Activated T-helper 9 cell treated with anti-CD3 and anti-CD28 coated beads, Interleukin-2, amount 50 U/mL, for 16 hours (primary cell): Measurements from ENCODE around the gene SMIM45.
A peak's percentile ranks its signal among the peaks of the same experiment; 100 is the strongest.

Source experiments
- DNase-seq: peaks from one replicate; pipeline ENCODE4 v3.0.0-alpha.2; 2020; ENCODE audit warnings: low read depth

SMIM45 gene

DNA sequence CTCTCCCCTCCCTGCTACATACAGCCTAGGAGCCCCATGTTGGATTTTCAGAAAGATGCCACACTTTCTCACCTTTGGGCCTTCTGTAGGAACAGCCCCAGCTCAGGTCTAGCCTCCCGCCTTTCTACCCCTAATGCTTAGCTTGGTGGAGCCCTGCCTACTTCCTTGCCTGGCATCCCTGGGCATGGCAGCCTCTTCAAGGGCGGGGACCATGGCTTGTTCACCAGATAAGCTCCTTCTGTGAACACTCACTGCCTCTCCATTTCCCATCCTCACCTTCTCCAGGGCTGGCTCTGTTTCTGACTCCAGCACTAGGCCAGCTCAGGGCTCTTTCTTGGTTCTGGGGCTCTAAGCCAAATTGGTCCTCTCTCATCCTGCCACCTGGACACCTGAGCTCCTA is 18.7 kb downstream of the SMIM45 start:
- DNase-seq: no peak

DNA sequence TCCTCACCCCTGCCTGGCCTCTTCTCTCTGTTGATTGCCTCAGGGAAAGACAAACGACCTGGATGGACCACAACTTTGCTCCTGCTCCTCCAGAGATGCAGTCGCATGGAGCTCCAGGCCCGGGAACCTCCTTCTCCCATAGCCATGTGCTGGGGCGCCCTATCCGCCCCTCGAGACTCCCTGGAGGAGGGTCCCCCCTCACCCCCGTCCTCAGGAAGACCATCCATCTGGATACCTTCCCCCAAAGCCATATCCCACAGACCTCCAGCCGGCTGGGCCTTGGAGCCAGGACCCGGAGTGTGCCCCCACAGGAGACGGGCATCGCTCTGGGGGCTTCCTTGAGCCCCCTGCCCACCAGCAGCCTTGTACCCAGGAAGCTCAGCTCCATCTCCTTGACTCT is 19.5 kb downstream of the SMIM45 start:
- no peak for DNase-seq

DNA sequence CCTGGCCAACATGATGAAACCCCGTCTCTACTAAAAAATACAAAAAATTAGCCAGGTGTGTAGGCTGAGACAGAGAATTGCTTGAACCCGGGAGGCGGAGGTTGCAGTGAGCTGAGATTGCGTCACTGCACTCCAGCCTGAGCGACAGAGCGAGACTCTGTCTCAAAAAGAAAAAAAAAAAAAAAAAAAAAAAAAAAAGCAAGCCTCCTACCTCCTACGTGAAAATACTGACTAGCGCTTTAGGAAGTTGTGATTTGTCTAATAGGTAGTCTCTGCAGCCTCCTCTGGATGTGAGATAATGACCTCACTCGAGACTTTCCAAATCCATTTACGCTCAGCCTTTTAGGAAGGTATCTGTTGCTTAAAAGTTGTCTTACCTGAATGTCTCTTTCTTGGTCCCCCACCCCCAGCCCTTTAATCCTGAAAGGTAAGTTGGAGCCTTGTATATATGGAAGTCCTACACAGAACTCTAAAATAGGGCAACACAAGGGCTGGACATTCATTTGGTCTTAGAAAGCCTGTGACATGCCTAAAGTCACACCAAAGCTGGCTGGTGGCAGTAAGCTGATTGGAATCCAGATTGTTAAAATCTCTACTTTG is 22.8 kb downstream of the SMIM45 start:
- no peak for DNase-seq

DNA sequence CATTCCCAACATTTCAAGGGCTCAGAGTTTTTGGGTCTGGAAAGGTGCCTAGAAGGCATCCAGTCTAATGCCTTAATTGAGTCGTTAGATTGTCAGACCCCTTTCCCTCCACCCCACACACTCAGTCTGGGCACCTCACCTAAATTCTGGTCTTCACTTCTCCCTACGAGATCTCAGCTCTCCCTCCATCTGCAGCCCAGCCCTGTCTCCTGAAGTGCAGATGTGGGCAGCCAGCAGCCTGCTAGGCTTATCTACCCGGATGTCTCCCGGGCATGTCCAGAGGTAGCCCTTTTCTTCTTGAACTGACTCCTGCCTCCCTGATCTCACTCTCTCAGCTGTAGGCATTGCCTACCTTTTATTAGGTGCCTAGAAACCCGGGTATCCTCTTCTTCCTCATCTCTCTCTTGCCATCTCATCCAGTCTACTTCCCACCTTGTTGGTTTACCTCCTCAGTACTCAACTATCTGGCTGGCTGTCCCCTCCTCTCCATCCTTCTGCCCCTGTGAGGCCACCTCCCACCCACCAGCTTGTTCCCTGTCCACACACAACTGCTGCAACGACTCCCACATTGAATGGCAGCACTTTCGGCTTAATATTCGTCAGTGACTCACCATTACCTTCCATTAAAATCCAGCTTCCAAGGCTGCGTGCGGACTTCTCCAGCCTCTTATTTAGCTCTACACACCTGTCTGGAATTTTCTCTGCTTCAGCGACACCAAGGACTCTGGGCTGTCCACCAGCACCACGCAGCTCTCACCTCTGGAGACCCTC is 23.5 kb downstream of the SMIM45 start:
- DNase-seq: no peak

DNA sequence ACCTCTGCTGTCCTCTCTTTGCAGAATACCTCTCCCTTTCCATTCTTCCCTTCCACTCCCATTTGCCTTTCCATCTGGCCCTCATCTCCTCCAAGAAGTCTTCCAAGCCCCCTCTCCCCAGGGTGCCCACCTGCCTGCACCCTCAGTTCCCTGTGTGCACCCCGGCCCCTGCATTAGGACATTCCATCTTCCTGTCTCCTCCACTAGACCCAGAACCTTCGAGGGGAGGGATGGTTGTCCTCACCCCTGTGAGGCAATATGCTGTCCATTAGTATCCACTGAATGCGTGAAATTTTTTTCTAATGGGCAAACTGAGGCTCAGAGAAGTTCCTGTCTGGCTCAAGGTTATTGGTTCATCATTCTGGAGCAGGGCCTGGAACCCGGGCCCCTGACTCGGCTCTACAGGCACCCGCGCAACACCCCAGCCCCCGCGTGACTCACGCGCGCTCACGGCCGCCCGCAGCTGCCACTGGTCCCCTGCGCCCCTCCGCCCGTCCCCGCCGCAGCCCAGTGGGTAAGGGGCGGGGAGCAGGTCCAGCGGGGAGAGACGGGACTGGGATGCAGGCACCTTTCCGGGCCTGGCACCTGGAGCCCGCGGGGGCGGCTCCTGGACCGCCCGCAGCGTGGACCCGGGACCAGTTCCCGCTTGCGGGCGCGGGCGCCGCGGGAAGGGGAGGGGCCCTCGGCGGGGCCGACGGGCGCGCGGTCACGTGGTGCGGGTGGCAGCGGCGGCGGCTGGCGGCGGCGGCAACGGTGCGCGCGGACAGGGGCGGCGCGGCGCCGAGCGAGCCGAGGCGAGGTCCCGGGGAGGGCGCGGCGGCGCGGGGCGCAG is 24.3 kb downstream of the SMIM45 start:
- peak; percentile 31 for DNase-seq

DNA sequence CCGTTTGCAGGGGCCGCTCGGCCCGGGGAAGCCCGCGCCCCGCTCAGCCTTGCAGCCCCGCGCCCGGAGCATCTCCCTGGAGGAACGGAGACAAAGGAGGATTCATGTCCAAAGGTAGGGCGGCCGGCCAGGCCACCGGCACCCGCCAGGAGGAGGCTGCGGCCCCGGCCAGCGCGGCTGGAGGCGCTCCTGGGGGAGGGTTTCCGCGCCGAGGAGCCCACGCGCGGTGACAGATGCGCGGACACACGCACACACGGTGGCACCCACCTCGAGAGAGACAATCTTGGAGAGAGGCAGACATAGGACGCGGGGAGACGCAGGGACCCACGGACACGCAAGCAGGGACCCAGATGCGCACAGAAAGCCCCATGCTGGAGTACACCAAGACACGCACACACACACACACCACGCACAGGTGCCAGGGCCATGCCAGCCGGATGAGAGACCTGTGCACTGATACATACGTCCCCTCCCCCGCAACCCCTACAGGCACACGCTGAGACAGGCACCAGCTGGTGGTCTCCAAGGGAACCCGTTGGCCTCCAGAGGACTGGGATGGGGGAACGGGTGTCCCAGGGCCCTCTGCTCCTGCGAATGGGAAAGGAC is 25.1 kb downstream of the SMIM45 start:
- DNase-seq: no peak

DNA sequence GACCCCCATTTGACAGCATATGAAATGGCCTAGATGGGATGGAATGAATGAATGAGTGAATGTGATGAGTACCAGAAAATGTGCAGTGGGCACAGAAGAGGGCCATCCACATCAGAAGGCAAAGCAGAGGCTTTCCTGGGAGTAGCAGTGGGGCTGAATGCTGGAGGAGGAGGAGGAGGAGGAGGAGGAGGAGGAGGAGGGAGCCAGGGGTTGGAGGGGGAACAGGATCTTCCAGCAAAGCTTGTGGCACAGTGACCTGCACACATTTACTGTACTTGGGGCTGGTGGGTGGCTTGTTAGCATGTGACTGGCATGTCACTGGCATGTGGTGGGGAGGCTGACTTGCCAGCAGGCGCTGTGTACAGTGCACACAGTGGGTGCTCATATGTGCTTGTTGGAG is 26.8 kb downstream of the SMIM45 start:
- no peak for DNase-seq

DNA sequence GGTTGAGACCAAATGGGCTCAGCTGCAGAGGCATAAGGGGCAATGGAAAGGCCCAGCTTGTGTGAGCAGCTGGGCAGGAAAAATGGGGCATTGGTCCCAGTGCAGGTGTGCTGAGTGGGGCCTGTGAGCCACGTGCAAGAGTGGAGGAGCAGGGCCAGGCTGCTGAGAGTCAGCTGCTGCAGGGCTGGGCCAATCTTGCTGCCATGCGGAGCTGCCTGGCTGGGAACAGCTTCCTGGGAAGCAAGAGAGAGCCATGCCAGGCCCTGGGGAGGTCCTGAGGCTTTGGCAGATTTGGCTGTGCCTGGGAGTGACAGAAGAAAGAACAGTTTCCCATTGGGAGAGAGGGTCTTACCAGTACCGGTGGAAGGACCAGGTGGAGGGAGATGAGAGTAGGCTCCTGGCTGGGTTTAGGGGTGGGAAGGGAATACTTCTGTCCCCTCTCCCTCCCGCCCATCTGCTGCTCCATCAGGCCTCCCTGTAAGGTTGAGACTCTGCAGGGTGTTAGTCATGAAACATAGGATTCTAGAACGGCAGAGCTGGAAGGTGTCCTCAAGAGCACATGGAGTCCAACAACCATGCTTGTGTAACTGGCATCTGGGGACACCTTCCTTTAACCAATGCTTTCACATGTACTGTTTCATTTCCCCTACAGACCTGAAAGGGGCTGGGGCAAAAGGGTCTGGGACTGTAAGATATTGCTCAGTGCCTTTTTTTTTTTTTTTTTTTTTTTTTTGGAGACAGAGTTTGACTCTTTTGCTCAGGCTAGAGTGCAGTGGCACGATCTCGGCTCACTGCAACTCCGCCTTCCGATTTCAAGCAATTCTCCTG is 27.7 kb downstream of the SMIM45 start:
- no peak for DNase-seq

DNA sequence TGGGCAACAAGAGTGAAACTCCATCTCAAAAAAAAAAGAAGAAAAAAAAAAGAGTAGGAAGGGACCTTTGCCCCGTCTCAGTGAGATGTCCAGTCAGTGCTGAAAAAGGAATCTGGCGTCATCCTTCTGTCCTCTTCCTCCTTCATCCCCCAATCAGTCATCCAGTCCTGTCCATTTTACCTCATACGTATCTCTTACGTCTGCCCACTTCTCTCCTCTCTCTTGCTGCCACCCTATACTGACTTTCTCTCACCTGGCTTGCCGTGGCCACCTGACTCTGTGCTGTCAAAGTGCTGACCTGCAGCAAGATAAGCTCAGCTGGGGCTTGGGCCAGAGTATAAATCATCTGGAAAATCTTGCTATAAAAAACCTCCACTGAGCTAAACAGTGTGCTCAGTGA is 30.9 kb downstream of the SMIM45 start:
- no peak for DNase-seq

DNA sequence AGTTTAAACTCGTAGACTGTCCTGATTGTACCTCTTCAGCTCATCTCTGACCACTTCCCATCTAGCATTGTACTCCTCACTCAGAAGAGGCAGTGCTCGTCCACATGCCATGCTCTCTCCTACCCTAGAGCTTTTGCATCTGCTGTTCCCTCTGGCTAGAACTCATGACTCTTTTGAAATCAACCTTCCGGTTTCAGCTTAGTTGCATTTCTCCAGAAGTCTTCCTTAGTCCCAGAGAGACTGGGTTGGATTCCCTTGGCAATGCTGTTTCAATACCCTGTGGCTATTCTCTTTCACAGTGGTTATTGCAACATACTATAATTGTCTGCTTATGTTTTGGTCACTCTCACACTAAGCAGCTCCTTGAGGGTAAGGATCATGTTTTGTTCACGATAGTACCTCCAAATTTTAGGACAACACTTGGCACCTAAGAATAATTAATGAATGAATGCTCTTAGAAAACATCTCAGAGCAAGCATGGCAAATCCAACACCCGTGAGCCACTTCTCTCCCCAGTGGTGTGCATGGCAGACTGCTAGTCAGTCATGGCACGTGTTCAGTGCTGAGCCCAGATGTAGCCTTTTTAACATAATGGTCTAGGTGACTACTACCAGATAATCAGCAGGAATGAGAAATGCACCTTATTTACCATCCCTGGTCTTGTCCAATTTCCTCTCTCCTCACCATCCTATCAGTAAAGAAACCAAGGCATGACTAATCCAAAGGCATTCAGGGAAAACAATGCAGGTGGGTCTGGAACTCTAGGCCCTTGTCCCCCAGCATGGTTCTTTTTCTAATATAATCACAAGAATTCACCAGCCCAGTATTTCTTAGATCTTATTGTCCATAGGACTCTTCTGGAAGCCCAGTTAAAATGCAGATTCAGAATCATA is 31.8 kb downstream of the SMIM45 start:
- no peak for DNase-seq

DNA sequence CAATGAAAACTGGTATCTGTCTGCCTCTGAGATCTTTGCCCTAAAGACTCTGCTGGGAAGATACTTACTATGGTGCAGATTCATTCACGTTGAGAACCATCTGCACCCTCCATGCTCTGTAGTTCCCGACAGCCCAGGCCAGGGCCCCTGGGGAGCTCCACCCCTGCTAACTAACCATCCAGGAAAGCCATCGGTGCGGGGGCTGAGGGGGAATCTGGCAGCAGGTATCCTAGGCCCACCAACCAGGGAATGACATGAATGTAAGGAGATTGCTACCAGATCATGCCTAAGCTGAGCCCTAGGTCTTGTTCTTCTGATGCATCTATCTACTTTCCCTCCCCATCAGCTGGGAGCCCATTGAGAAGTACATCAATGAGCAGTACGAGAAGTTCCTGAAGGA is 35.3 kb downstream of the SMIM45 start:
- DNase-seq: no peak

DNA sequence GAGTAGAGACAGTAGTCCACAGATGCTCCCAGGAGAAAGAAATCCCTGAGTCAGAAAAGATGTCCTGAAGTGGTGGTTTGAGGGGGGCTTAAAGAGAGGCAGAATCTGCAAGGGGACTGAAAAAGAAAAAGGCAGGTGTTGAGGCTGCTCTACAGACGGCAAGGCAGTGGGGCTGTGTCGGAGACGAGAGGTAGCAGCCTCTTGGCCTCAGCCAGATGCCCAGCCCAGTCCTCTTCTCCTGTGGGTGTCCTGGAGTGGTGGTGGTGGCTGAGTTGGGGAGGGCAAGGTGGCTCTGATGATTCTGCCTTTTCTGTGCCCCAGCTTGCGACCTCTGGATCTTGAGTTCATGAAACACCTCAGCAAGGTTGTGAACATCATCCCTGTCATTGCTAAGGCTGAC is 37.3 kb downstream of the SMIM45 start:
- DNase-seq: no peak

DNA sequence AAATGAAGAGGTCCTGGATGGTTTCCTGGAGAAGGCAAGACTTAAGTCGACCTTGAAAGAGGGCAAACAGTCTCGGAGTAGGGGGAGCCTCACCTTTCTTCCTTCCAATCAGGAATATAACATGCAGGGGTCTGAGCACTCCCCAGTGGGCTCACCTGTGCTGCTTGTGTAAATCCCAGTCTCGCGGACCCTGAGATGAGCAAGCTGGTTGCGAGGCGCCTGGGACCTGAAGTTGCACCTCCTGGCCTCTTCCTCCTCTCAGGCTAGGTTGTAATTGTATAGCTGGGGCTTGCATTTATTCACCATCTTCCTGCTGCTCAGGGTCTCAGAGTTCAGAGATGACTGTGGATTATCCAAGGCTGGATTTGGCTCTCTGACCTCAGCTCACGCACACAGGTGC is 39.2 kb downstream of the SMIM45 start:
- DNase-seq: no peak

DNA sequence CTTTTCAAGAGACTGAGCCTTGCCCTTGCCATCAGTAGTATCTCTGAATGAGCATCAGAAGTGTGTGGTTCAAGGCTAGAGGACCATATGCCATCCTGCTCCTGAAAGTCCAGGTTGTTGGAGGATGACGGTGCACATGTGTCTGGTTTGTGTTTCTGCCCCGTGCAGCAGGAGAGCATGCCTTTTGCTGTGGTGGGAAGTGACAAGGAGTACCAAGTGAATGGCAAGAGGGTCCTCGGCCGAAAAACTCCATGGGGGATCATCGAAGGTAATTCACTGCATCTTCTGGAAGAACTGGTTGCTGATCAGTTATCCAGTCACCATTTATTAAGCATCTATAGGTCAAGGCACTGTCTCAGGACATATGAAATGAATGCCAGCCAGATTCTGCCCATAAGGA is 40.5 kb downstream of the SMIM45 start:
- no peak for DNase-seq

DNA sequence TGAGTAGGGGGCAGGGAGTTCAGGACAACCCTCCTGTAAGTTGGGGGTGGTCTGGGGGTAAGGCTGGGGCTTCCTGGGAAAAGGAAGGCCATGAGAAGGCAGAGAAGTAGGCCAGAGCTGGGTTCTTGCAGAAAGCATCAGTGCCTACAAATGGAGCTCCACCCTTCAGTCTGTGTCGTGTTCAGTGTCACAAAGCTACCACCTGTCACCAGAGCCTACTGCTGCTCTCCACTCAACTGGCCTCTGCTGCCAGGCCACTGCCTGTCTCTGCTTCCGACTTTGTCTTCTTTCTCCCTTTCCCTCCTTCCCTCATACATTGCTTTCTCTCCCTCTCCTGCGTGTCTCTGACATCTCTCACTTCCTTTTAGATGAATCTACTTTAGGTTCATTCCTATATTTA is 43.3 kb downstream of the SMIM45 start:
- DNase-seq: no peak

DNA sequence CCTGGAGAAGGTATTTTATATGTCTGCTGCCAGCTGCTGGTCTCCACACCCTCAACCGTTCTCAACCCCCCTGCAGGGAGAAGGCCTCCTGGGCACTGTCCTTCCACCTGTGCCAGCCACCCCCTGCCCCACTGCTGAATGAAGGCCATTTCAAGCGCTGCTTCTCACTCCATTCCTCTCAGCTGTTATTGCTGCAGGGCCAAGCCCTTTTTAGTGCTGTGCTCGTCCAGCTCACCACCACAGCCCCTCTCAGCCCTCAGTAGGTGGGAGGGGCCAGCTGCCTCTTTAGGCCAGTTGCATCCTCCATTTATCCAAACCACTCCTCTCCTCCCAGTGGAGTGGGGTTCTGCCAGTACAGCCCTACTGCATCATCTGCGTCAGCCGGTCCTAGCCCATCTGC is 44.9 kb downstream of the SMIM45 start:
- DNase-seq: no peak

DNA sequence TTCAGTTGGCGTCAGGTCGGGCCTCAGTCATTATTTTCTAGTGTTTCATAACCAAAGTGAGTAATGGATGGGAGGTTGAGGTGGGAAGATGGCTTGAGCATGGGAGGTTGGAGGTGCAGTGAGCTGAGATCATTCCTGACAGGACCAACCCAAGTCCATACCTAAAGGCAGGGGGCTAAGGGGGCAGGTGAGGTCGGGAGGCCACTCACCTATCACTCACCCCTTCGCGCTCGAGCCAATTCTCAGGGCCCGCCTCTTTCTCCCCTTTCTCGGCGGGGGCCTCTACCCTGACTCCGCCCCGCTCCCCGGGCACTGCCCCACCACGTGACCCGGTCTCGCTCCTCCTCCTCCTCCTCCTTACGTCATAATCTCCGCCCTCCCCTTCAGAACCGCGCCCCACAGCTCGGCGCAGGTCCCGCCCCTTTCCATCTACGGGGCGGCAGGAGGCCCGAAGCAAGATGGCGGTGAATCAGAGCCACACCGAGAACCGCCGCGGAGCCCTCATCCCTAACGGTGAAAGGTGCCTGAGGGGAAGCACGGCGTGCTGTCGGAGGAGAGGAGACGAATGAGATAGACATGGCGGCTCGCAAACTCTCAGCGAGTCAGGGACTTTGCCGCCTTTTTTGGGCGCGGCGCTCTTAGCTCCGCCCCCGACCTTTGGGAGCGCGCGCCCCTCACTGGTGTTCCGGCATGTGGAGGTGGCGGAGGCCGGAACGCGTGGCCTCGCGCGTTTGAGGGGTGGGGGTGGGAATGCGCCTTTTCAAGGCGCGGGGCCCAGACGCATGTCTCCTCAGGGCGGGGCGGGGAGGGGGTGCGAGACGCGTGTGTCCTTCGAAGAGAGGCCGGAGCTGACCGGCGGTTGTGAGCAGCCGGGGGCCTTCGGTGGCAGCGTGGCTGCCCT is 46.7 kb downstream of the SMIM45 start, which contains the start of gene WBP2NL:
Gene WBP2NL, plus strand, starts transcription at position 428 of the 901 bp plus-strand sequence. Its CDS starts 31 bp downstream, at position 459.
- DNase-seq: peak; percentile 83

DNA sequence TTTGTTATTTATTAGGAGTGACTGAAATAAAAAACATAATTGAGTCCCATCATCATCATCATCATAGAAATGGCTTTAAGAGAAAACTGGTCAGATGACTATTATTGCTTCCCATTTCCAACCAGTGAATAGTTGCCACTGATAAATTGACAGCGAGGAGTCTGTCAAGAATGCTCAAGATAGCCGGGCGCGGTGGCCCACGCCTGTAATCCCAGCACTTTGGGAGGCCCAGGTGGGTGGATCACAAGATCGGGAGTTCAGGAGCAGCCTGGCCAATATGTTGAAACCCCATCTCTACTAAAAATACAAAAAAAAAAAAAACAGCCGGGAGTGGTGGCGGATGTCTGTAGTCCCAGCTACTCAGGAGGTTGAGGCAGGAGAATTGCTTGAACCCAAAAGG is 48.5 kb downstream of the SMIM45 start:
- DNase-seq: no peak

DNA sequence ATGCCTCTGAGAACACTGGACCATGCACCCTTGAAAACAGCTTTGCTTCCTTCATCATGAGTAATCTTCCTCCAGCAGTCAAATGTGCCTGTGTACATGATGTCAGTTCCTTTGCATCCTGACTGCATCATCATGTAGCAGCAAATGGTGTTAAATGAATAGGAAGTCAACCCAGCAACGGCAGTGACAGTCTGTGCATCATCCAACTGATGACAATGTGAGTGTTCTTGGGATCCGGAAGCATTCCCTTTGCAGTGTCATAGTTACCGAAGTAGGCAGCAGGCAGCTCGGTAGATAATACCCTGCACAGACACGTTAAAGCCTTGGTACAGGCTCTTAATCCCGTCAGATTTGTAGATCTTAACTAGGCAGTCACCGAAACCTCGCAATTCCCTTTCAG is 49.2 kb downstream of the SMIM45 start:
- DNase-seq: no peak

DNA sequence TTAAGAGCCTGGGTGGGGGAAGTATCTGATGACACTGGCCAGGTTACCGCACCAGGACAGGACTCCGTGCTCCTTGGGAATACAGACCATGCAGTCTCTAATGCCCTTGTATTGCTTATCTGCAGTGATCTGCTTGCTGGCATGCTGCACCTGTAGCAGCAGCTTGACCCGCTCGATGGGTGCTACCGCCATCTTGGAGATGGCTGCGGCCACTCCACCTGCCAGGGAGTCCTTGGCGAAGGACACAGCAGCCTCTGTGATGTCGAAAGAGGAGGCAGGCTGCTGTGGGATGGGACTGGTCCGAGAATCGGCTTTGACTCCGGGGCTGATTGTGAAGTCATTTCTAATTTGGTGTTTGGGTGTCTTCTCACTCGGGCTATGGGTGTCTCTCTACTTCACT is 49.8 kb downstream of the SMIM45 start:
- DNase-seq: no peak
